Stimulated activated naive CD8-positive, alpha-beta T cell treated with anti-CD3 and anti-CD28 coated beads, Interleukin-15, Interleukin-2, amounts not matched to agents 100 ng/mL and 50 ng/mL, for 24 hours (primary cell): ENCODE results near the gene PEF1.

Experiments
- H3K27ac Mint-ChIP-seq: one replicate; pipeline ENCODE4 v1.8.0; 2021; ENCODE audit warnings: mild to moderate bottlenecking, mixed read lengths
- H3K27me3 Mint-ChIP-seq: one replicate; pipeline ENCODE4 v1.8.0; 2021; ENCODE audit warnings: mixed read lengths
- H3K36me3 Mint-ChIP-seq: one replicate; pipeline ENCODE4 v1.8.0; 2021; ENCODE audit warnings: low read depth, mixed read lengths
- H3K4me1 Mint-ChIP-seq: one replicate; pipeline ENCODE4 v1.8.0; 2021; ENCODE audit warnings: low read depth, mixed read lengths
- H3K4me3 Mint-ChIP-seq: one replicate; pipeline ENCODE4 v1.8.0; 2021; ENCODE audit warnings: mild to moderate bottlenecking, mixed read lengths
- H3K9me3 Mint-ChIP-seq: one replicate; pipeline ENCODE4 v1.8.0; 2021; ENCODE audit warnings: mixed read lengths

Gene PEF1

DNA sequence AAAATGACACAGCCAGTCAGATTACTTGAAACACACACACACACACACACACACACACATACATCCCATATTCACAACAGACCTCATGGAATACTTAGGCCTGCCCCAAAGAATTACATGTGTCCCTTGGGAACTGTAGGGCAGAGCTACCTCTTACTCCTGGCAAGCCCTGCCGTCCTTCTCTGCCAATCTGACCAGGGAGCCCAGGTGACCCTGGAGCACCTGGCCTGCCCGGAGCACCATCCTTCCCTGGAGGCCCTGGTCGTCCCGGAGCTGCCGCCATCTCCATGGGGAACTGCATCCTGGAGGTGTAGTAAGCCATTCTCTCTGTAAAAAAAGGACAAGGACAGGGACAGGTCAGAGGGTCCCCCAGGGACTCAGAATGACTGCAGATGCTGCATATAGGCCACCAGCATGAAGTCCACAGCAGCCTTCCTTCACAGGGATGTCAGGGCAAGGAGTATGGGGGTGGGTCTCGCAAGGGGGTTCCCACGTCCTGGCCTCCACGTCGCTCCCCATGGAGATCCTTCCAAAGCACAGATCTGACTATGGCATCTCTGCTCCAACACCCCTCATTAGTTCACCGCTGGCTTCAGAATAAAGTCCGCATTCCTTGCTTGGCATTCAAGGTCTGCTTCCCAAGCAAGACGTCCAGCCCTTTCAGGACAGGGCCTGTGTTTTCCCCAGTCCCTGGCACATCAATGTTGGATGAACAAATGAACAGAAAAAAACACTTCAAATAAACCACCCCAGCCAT lies 9.2 kb upstream of the PEF1 start:
- Mint-ChIP-seq H3K9me3 (no peaks in the 10 kb centered on the region), H3K27ac (no peak overlapping the region), H3K4me3 (no peak overlapping the region), H3K27me3 (no peaks in the 10 kb centered on the region), H3K36me3 (no peaks in the 10 kb centered on the region), H3K4me1 (no peaks in the 10 kb centered on the region)

DNA sequence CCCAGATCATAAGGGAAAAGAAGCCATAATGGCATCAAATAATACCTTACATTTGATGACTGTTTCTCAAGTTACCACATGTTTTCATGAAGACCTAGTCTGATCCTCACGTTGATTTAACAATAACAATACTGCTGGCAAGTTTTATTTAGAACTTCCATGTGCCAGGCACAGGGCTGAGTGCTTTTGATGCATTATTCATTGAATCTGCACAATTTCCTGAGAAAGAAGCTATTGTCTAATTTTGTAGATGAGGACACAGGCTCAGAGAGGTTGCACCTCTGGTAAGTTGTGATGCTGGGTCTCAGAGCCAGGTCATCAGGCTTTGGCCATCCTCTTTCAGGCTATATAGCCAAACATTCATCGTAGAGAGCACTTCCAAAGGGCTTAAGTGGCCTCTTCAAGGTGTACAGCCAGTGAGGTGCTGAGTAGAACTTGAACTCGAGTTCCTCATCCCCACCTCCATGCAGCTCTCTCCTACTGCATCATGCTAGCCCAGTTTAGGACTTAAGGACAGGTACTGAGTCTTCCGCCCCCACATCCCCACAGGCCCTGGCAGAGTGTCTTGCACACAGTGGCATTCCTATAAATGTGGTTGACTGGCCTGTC lies 8.3 kb upstream of the PEF1 start:
- H3K4me3 Mint-ChIP-seq = no peak overlapping the region
- no peaks in the 10 kb centered on the region for H3K36me3 Mint-ChIP-seq
- H3K4me1 Mint-ChIP-seq = no peaks in the 10 kb centered on the region
- no peaks in the 10 kb centered on the region for H3K27me3 Mint-ChIP-seq
- no peak overlapping the region for H3K27ac Mint-ChIP-seq
- no peaks in the 10 kb centered on the region for H3K9me3 Mint-ChIP-seq

DNA sequence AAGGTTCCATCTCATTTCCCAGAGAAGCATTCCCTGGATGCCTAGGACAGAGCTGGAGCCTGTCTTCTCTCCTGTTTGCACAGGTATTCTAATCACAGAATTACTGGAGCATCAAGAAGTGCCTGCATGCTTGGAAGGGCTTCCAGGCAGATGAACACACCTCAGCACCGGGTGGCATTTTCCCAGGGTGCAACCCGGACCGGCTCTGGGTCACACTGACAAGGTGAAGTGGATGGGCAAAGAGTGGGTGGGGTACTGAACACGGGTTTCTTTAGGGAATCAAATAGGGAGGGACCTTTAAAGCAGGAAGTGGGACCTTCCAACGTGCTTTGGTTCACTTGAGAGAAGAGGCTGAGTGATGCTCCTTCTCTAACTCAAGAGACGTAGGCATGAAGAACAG lies 7.1 kb upstream of the PEF1 start:
- Mint-ChIP-seq H3K9me3 (no peaks in the 10 kb centered on the region), H3K36me3 (no peaks in the 10 kb centered on the region), H3K4me1 (no peaks in the 10 kb centered on the region), H3K27me3 (no peaks in the 10 kb centered on the region), H3K27ac (no peak overlapping the region), H3K4me3 (no peak overlapping the region)

DNA sequence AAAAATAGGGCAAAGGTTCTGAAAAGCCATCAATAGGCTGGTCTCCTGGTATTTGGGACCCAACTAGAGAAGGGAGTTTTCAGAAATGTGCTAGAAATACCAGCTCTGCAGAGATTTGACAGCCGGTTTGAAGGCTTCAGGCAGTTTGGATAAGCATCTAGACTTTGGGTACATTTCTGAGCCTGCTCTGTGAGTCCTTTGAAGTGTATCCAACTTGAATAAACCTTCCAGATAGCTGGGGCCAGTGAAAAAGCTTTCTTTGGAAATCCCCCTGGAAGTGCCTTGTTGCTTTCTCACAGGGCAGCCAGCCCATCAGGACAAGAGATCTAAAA lies 6.4 kb upstream of the PEF1 start:
- Mint-ChIP-seq H3K27ac (no peak overlapping the region), H3K4me1 (peaks cover 3% of the 10 kb centered on the region), H3K9me3 (no peaks in the 10 kb centered on the region), H3K4me3 (no peak overlapping the region), H3K27me3 (no peaks in the 10 kb centered on the region), H3K36me3 (no peaks in the 10 kb centered on the region)

DNA sequence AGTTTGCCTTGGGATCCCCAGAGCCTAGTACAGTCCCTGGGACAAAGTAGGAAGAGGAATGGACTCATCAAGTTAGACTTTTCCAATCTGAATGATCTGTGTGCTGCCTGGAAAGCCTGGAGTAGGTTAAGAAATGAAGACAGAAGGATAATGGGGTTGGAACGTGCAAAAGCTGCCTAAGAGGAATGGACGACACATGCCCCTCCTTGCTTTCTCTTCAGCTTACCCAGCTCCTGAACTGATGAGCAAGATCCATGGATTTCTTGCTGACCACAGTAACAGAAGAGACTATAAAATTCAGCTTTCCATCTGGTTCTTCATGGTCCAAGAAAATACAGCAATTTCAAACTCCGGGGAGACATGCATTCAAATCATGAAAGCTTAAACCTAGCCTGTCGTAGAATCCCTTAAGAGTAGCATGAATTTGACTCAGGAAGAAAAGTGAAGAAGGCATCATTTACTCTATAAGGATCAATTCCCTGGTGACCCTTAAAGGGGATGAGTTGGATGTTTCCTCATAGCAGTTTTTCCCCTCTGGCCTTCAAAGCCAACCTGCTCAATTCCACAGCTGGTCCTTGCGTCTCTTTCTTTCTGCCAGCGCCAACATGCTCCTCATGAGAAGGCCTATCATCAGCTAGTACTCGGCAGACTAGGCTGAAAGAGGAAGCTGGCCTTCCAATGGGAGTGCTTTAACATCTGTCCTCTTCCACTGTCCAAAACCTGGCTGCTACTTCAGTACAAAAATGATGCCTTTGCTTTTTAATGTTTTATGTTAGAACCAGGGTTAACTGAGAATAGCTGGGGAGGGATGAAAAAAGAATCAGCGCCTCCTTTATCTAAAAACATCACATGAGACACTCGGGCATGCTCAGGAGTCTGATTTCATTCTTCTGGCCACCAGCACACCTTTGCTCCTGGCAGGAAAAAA lies 5.7 kb upstream of the PEF1 start:
- no peaks in the 10 kb centered on the region for H3K9me3 Mint-ChIP-seq
- H3K36me3 Mint-ChIP-seq = no peaks in the 10 kb centered on the region
- H3K27me3 Mint-ChIP-seq = no peaks in the 10 kb centered on the region
- H3K4me3 Mint-ChIP-seq = no peak overlapping the region
- no peak overlapping the region for H3K27ac Mint-ChIP-seq
- peaks cover 9% of the 10 kb centered on the region for H3K4me1 Mint-ChIP-seq

DNA sequence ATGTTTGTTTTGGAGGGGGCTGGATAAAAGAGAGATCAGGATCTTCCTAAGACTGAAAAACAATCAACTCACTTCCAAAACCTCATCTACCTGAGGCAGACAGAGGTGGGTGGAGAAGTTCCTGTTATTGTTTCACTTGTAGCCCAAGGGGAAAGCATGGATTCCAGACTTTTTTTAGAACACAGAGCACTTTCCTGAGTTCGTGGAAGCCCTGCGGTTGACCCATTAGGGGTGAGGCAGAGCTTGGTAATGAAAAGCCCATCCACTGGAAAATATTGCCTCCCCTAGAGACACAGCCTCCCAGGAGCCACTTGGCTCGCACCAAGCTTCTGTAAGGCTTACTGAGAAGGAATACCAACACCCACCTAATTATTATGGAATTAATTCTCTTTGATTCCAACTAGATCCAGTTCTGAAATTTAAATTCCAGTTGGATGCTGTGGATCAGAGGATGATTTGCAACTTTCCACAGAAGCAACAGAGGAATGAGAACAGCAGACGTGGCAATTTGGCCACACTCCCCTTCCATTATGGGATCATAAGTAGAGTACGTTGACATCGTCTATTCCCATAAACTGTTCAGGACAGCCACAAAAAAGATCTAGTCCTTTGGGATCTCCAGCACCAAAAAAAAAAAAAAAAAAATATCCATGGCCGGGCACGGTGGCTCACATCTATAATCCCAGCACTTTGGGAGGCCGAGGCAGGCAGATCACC lies 4.1 kb upstream of the PEF1 start:
- Mint-ChIP-seq H3K9me3 (no peaks in the 10 kb centered on the region), H3K36me3 (no peaks in the 10 kb centered on the region), H3K27ac (no peak overlapping the region), H3K4me3 (no peak overlapping the region), H3K4me1 (peaks cover 18% of the 10 kb centered on the region), H3K27me3 (no peaks in the 10 kb centered on the region)

DNA sequence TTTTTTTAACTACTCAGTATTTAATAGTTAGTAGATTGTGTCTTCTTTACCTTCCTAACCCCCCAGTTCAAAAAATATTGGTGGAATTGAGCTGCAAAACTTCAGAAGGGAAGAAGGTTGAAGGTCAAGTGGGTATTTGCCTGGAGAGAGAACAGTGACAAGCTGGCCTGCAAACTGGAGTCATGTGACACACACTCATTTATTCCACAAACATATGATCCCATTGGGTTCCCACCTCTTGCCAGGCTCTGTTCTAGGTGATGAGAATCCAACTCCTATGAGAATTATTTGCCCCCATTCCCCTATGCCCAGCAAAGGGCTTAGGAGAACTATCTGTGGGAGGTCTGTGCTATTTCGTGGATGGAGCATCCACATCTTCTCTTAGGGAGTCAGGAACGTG lies 3.5 kb upstream of the PEF1 start:
- no peaks in the 10 kb centered on the region for H3K9me3 Mint-ChIP-seq

DNA sequence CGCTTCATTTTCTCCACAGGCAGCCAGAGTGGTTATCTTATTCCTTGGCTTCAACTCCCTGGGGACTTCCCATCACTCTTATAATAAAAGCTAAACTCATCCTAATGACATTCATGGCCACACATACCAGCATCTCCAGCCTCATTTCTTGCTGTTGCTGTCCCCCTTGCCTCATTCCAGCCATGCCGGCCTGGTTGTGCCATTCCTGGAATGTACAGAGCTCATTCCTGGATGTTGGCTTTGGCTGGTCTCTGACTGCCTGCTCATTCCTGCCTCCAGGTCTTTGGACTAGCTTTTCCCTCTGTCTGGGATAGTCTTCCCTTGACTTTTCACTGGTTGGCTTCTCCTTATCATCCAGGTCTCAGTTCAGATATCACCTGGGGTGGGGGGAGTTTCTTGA lies 2.4 kb upstream of the PEF1 start:
- Mint-ChIP-seq H3K4me3 (no peak overlapping the region), H3K27ac (no peak overlapping the region), H3K9me3 (no peaks in the 10 kb centered on the region), H3K27me3 (no peaks in the 10 kb centered on the region), H3K36me3 (no peaks in the 10 kb centered on the region), H3K4me1 (peaks cover 23% of the 10 kb centered on the region)

More for the DNA sequence above, 3.5 kb upstream of the PEF1 start:
- no peak overlapping the region for H3K27ac Mint-ChIP-seq
- H3K4me1 Mint-ChIP-seq = peaks cover 23% of the 10 kb centered on the region
- H3K36me3 Mint-ChIP-seq = no peaks in the 10 kb centered on the region
- no peak overlapping the region for H3K4me3 Mint-ChIP-seq
- no peaks in the 10 kb centered on the region for H3K27me3 Mint-ChIP-seq

DNA sequence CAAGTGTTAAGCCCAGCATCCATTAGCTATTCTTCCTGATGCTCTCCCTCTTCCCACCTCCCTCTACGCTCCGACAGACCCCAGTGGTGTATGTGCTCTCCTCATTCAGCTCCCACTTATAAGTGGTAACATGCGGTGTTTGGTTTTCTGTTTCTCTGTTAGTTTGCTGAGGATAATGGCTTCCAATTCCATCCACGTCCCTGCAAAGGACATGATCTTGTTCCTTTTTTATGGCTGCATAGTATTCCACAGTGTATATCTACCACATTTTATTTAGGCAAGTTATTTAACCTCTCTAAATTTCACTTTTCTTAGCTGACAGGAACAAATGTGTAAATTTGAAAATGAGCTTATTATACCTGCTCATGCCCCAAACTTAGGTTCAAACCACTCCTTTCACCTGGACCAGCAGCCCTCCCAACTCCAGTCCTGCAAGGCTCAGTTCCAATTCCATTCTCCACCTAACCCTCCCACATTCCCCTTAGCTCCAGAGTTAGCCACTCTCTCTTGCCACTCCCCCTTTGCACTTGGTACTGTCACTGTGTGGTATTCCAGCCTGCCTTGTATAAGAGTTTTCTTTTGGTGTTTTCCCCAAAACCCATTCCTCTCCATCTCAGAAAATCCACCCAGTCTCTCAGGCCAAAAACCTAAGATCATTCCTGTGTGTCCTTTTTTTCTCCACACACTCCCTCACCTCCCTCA lies 1.7 kb upstream of the PEF1 start:
- H3K36me3 Mint-ChIP-seq = no peaks in the 10 kb centered on the region
- H3K4me1 Mint-ChIP-seq = peaks cover 23% of the 10 kb centered on the region
- H3K4me3 Mint-ChIP-seq = peak overlapping the region; percentile 97
- no peaks in the 10 kb centered on the region for H3K9me3 Mint-ChIP-seq
- H3K27ac Mint-ChIP-seq = peak overlapping the region; percentile 27
- no peaks in the 10 kb centered on the region for H3K27me3 Mint-ChIP-seq

DNA sequence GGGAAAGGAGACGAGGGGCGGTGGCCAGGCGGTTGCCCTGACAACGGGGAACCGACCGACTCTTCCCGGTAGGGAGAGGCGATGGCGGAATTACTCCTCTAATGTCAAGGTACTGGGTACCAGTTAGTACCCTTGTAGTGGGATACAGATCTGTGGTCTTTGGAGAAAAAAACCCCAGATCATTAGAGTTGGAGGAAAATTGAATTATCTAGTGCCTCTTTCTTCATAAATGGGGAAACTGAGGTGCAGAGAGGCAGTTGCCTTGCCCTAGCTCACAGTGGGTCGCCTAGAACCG lies 545 bp upstream of the PEF1 start:
- Mint-ChIP-seq H3K4me3 (peak overlapping the region; percentile 97), H3K27ac (peak overlapping the region; percentile 99), H3K9me3 (no peaks in the 10 kb centered on the region), H3K4me1 (peaks cover 23% of the 10 kb centered on the region), H3K27me3 (no peaks in the 10 kb centered on the region), H3K36me3 (no peaks in the 10 kb centered on the region)

DNA sequence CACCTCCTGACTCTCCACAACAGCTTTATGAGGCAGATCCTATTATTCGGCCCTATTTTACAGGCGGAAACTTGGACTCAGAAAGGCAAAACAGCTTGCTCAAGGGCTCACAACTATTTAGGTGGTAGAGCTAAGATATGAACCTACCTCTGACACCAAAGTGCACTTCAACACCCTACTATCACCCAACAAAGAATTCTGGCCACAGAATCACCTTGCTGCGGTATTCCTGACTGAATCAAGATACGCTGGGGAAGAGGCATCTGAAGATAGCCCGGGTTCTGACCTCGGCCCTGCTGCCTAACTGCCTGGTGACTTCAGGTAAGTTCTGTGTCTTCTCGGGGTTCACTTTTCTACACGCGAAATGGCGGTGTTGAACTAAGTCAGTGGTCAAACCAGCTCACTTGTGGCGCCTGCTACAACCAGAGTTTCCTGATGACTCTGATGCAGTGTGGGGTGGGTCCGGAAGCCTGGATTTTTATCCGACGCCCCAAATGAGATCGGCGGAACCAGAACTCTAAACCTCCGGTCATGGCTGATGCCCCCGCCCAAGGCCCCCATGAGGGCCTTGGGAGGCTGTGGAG lies 608 bp downstream of the PEF1 start:
- Mint-ChIP-seq H3K36me3 (no peaks in the 10 kb centered on the region), H3K4me1 (peaks cover 23% of the 10 kb centered on the region), H3K4me3 (peak overlapping the region; percentile 97)

DNA sequence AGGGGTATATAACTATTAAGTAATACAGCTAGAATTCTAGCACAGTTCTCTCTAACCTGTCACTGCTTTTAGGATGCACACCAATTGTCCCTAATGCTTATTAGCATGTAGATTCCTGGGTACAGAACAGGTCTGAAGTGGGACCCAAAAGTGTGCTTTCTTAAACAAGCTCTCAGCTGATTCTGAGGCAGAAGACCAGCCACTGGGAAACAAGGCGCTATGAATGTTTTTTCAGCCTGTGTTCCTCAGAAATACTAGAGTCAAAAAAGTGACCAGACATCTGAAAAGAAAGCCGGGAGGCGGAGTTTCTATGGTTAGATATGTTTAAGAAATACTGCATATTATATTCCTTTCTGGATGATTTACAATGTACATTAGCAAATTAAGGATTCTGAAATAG lies 1.8 kb downstream of the PEF1 start:
- Mint-ChIP-seq H3K27ac (no peak overlapping the region), H3K27me3 (no peaks in the 10 kb centered on the region), H3K4me3 (no peak overlapping the region), H3K4me1 (peaks cover 32% of the 10 kb centered on the region), H3K36me3 (no peaks in the 10 kb centered on the region), H3K9me3 (no peaks in the 10 kb centered on the region)

More for the DNA sequence above, 608 bp downstream of the PEF1 start:
- Mint-ChIP-seq H3K27ac (peak overlapping the region; percentile 99), H3K9me3 (no peaks in the 10 kb centered on the region), H3K27me3 (no peaks in the 10 kb centered on the region)

DNA sequence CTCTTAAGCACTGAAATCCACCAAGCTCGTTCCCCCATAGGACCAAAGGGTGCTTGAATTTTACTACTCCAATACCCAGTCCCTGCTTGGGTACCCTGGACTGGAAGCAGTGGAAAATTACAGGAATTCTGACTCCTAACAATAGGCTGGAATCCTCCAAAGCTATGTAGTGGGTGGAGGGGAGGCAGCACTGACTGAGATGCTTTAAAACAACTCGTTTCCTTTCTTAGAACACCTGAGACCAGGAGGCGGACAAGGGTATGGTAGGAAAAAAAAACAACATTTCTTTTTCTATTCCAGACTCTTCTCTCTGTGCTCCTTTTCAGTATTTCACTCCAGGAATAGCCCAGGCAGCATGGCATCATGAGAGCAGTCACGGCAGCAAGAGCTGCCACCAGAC lies 2.3 kb downstream of the PEF1 start:
- no peaks in the 10 kb centered on the region for H3K27me3 Mint-ChIP-seq
- H3K4me3 Mint-ChIP-seq = no peak overlapping the region
- H3K9me3 Mint-ChIP-seq = no peaks in the 10 kb centered on the region
- H3K27ac Mint-ChIP-seq = no peak overlapping the region
- peaks cover 38% of the 10 kb centered on the region for H3K4me1 Mint-ChIP-seq
- H3K36me3 Mint-ChIP-seq = no peaks in the 10 kb centered on the region

DNA sequence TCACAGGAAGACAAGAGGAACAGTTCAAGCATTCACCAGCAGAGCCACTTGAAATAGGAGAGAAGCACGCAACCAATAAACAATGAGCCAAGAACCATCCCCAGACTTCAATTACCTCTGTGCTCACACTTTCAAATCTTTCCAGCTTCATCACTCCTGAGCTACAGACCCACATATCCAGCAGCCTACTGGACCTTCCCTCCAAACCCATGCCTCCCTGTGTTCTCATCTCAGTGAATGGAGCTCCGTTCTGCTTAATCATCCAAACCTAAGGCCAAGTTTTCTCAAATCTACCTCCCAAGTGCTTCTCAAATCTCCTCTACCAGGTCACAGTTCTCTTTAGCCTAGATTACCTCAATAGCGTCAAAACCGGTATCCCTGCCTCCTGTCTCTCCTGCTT lies 3.7 kb downstream of the PEF1 start:
- Mint-ChIP-seq H3K27me3 (no peaks in the 10 kb centered on the region), H3K36me3 (peaks cover under 1% of the 10 kb centered on the region), H3K4me1 (peaks cover 44% of the 10 kb centered on the region)

More for the DNA sequence above, 3.7 kb downstream of the PEF1 start:
- Mint-ChIP-seq H3K27ac (no peak overlapping the region), H3K9me3 (no peaks in the 10 kb centered on the region), H3K4me3 (no peak overlapping the region)
